SK-N-SH treated with all-trans-retinoic acid at 6 μM for 48 hours (cell line): ENCODE measurements around the gene PEBP1.

Source experiments
- ARNTL ChIP-seq: fragments of 450-650 bp; formaldehyde crosslinking; IDR thresholded peaks from 2 replicates; pipeline ENCODE4 v1.5.0; 2020; ENCODE audit warnings: low read depth, mild to moderate bottlenecking, moderate library complexity, borderline replicate concordance
- BACH2 ChIP-seq: fragments of 250-450 bp; sonication (Bioruptor Pico); IDR thresholded peaks from 2 replicates; pipeline ENCODE4 v1.9.0; 2021; ENCODE audit warnings: mild to moderate bottlenecking, borderline replicate concordance
- ISL1 ChIP-seq: fragments of 250-450 bp; sonication (Bioruptor Pico); IDR thresholded peaks from 2 replicates; pipeline ENCODE4 v2.1.2; 2022; ENCODE audit warnings: mild to moderate bottlenecking, moderate library complexity
- PPARA ChIP-seq: fragments of 250-450 bp; sonication (Bioruptor Pico); IDR thresholded peaks from 2 replicates; pipeline ENCODE4 v1.5.0; 2020; ENCODE audit warnings: mild to moderate bottlenecking, borderline replicate concordance
- TOX ChIP-seq: fragments of 250-450 bp; sonication (Bioruptor Pico); IDR thresholded peaks from 2 replicates; pipeline ENCODE4 v1.8.0; 2021; ENCODE audit warnings: mild to moderate bottlenecking, moderate library complexity, borderline replicate concordance
- ZC3H10 ChIP-seq: fragments of 250-450 bp; sonication (Bioruptor Pico); IDR thresholded peaks from 2 replicates; pipeline ENCODE4 v1.5.1; 2021; ENCODE audit warnings: mild to moderate bottlenecking, moderate library complexity
- ZFP30 ChIP-seq: fragments of 450-650 bp; formaldehyde crosslinking; IDR thresholded peaks from 2 replicates; pipeline ENCODE4 v1.5.0; 2022; ENCODE audit warnings: mild to moderate bottlenecking, moderate library complexity
- TF ChIP-seq, protein P1 (sequence below): fragments of 250-450 bp; sonication (Bioruptor Pico); IDR thresholded peaks from 2 replicates; pipeline ENCODE4 v1.8.0; 2020; ENCODE audit warnings: mild to moderate bottlenecking, moderate library complexity, borderline replicate concordance
- TF ChIP-seq, protein P2 (sequence below): fragments of 250-450 bp; sonication (Bioruptor Pico); IDR thresholded peaks from 2 replicates; pipeline ENCODE4 v1.5.1; 2020; ENCODE audit warnings: low read depth, mild to moderate bottlenecking, moderate library complexity
- TF ChIP-seq, protein P3 (sequence below): fragments of 250-450 bp; sonication (Bioruptor Pico); IDR thresholded peaks from 2 replicates; pipeline ENCODE4 v1.8.0; 2021; ENCODE audit warnings: low read depth, mild to moderate bottlenecking, moderate library complexity, borderline replicate concordance
- TF ChIP-seq, protein P4 (sequence below): fragments of 250-450 bp; sonication (Bioruptor Pico); IDR thresholded peaks from 2 replicates; pipeline ENCODE4 v1.5.0; 2020; ENCODE audit warnings: mild to moderate bottlenecking, moderate library complexity

DNA sequence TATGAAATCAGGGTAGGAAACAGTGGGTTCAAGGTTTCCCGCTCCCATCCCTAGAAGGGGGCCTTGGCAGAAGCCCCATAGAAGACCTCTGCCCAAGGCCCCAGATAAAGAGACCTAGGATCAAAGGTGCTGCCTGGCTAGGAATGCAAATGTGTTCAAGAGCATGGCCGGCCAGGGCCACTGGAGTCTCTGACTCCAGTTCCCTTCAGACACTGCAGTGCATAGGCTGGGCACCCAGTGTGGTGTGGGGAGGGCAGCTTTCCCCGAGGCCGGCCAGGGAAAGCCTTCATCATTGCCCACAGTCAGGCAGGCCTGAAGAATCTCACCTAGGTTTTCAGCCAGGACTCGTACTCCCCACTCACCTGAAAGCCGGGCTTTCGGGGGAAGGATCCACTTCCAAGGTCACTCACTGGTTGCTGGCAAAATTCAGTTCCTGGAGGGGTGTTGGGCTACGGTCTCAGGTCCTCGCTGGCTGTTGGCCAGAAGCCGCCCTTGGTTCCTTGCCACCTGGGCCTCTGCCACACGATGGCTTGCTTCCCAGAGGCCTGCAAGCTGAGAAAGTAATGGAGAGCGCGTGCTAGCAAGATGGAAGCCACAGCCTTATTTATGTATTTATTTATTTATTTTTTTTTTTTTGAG, 9.7 kb upstream of the PEBP1 start:
- no peak for TF ChIP-seq ZFP30 (CRISPR knock-in tag)
- TF ChIP-seq, protein P1, sequence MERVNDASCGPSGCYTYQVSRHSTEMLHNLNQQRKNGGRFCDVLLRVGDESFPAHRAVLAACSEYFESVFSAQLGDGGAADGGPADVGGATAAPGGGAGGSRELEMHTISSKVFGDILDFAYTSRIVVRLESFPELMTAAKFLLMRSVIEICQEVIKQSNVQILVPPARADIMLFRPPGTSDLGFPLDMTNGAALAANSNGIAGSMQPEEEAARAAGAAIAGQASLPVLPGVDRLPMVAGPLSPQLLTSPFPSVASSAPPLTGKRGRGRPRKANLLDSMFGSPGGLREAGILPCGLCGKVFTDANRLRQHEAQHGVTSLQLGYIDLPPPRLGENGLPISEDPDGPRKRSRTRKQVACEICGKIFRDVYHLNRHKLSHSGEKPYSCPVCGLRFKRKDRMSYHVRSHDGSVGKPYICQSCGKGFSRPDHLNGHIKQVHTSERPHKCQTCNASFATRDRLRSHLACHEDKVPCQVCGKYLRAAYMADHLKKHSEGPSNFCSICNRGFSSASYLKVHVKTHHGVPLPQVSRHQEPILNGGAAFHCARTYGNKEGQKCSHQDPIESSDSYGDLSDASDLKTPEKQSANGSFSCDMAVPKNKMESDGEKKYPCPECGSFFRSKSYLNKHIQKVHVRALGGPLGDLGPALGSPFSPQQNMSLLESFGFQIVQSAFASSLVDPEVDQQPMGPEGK (CRISPR knock-in tag) = no peak
- no peak for TF ChIP-seq ARNTL (CRISPR knock-in tag)
- TF ChIP-seq ZC3H10 (CRISPR knock-in tag) = no peak
- TF ChIP-seq TOX = no peak
- no peak for TF ChIP-seq ISL1
- TF ChIP-seq, protein P2, sequence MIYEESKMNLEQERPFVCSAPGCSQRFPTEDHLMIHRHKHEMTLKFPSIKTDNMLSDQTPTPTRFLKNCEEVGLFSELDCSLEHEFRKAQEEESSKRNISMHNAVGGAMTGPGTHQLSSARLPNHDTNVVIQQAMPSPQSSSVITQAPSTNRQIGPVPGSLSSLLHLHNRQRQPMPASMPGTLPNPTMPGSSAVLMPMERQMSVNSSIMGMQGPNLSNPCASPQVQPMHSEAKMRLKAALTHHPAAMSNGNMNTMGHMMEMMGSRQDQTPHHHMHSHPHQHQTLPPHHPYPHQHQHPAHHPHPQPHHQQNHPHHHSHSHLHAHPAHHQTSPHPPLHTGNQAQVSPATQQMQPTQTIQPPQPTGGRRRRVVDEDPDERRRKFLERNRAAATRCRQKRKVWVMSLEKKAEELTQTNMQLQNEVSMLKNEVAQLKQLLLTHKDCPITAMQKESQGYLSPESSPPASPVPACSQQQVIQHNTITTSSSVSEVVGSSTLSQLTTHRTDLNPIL (CRISPR knock-in tag) = no peak
- TF ChIP-seq, protein P3, sequence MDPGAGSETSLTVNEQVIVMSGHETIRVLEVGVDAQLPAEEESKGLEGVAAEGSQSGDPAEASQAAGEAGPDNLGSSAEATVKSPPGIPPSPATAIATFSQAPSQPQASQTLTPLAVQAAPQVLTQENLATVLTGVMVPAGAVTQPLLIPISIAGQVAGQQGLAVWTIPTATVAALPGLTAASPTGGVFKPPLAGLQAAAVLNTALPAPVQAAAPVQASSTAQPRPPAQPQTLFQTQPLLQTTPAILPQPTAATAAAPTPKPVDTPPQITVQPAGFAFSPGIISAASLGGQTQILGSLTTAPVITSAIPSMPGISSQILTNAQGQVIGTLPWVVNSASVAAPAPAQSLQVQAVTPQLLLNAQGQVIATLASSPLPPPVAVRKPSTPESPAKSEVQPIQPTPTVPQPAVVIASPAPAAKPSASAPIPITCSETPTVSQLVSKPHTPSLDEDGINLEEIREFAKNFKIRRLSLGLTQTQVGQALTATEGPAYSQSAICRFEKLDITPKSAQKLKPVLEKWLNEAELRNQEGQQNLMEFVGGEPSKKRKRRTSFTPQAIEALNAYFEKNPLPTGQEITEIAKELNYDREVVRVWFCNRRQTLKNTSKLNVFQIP (CRISPR knock-in tag) = no peak
- TF ChIP-seq PPARA (CRISPR knock-in tag) = no peak
- TF ChIP-seq, protein P4, sequence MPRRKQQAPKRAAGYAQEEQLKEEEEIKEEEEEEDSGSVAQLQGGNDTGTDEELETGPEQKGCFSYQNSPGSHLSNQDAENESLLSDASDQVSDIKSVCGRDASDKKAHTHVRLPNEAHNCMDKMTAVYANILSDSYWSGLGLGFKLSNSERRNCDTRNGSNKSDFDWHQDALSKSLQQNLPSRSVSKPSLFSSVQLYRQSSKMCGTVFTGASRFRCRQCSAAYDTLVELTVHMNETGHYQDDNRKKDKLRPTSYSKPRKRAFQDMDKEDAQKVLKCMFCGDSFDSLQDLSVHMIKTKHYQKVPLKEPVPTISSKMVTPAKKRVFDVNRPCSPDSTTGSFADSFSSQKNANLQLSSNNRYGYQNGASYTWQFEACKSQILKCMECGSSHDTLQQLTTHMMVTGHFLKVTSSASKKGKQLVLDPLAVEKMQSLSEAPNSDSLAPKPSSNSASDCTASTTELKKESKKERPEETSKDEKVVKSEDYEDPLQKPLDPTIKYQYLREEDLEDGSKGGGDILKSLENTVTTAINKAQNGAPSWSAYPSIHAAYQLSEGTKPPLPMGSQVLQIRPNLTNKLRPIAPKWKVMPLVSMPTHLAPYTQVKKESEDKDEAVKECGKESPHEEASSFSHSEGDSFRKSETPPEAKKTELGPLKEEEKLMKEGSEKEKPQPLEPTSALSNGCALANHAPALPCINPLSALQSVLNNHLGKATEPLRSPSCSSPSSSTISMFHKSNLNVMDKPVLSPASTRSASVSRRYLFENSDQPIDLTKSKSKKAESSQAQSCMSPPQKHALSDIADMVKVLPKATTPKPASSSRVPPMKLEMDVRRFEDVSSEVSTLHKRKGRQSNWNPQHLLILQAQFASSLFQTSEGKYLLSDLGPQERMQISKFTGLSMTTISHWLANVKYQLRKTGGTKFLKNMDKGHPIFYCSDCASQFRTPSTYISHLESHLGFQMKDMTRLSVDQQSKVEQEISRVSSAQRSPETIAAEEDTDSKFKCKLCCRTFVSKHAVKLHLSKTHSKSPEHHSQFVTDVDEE = no peak
- no peak for TF ChIP-seq BACH2 (CRISPR knock-in tag)
